SKM-1 (cell line): ENCODE data around the gene ADAMTSL2.

ENCODE experiments used
- DNase-seq: peaks from one replicate; lab custom pipeline; 2025; ENCODE audit not compliant: unreplicated experiment; lab: John Stamatoyannopoulos, UW

The ADAMTSL2 gene

DNA sequence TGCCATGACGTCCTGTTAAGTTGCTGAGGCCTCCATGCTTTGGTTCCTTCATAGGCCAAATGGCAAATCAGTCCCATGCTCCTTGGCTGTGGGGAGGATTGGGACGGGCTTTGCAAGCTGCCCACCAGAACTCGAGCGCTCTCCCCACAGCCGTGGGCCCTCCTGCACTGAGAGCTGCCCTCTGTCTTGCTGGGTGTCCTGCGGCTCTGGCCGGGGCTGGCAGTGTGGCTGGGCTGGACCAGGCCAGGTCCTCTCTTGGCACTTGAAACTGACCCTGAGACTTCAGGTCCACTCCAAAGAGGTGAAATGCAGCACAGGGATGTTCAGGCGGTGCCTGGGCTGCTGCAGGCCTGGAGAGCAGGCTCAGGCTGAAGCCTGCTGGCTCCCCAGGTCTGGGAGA, 16.8 kb upstream of the ADAMTSL2 start:
- no peak for DNase-seq

DNA sequence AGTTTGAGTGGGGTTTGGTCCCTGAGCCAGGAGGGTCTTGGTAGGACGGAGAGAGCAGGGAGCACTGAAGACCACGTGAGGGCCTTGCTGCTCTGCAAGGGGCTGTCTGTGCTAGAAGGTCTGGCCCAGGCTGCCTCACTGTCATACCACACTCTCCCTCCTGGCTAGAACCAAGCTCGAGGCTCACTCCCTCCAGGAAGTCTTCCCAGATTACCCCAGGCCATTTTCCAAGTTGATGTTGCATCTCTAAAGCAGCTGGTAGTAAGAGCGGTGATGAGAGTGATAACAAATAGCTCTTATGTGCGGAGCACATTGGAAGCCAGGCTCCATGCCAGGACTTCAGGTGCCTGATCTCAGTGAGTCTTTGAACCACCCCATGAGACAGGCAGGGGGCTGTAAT, 16.3 kb upstream of the ADAMTSL2 start:
- DNase-seq: no peak

- DNase-seq: no peak
Observed at GRCh38 chr9:133518706-133519449, 15.6 kb upstream of the ADAMTSL2 start.

- no peak for DNase-seq
Observed at GRCh38 chr9:133519693-133520092, 14.8 kb upstream of the ADAMTSL2 start.

GRCh38 chr9:133520121-133520835, 14.2 kb upstream of the ADAMTSL2 start:
- no peak for DNase-seq

- DNase-seq: no peak
Observed at GRCh38 chr9:133521122-133522072, 13.1 kb upstream of the ADAMTSL2 start.

- DNase-seq: no peak
Observed at GRCh38 chr9:133522073-133522910, 12.2 kb upstream of the ADAMTSL2 start.

DNA sequence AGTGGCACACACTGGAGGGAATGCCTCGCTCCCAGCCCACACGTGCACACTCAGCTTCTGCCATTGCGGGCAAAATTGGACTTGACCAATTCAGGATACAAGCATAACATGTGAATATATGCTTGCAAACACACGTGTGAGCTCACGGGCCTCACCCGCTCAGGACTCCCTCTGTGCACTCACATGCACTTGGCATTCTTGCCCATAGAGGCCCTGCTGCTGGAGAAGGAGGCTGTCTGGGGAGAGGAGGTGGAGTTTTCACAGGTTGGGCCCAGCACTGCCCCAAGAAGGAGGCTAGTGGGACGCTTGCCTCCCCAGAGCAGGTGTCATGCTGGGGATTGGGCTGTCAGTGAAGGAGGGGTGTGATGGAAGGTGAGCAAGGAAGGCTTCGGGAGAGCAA, 11.4 kb upstream of the ADAMTSL2 start:
- no peak for DNase-seq

DNA sequence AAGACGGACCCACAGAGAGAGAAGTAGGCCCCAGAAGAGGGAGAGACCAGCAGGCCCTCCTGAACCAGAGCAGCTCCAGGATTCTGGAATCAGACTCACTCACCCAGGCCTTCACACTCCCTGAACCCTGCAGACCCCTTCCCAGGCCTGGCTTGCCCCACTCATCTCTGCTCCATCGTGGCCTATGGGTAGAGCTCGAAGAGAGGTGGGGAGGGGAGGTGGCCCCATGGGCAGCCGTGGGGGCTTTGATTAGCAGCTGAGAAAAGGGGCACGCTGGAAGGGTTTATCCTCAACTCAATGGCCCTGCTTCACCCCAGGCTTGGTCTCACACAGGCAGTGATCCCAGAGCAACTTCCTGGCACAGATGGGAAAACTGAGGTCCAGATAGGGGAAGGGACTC, 10.4 kb upstream of the ADAMTSL2 start:
- no peak for DNase-seq

GRCh38 chr9:133524679-133525228, 9.8 kb upstream of the ADAMTSL2 start, which contains the start of gene MYMK:
Gene MYMK (minus strand): TSS chr9:133524959. CDS start chr9:133524844, 115 bp downstream.
- no peak for DNase-seq

DNA sequence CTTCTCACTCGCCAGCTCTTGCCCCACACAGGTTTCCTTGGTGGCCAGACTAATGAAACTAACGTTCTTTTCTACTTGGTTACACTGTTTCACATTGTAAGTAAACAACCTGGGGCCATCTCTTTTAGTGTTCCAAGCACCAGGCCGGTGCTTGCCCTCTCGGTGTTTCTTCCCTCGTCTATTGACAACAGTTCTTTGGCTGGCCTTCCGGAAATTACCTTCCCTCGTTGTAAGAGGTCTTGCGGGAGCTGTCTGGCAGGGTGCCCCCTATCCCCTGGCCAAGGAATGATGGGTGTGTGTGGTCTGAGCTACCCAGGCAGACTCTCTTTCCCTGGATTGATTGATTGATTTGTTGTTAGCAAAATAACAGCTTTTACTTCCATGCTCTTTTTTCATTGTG, 8.8 kb upstream of the ADAMTSL2 start:
- DNase-seq: no peak

DNA sequence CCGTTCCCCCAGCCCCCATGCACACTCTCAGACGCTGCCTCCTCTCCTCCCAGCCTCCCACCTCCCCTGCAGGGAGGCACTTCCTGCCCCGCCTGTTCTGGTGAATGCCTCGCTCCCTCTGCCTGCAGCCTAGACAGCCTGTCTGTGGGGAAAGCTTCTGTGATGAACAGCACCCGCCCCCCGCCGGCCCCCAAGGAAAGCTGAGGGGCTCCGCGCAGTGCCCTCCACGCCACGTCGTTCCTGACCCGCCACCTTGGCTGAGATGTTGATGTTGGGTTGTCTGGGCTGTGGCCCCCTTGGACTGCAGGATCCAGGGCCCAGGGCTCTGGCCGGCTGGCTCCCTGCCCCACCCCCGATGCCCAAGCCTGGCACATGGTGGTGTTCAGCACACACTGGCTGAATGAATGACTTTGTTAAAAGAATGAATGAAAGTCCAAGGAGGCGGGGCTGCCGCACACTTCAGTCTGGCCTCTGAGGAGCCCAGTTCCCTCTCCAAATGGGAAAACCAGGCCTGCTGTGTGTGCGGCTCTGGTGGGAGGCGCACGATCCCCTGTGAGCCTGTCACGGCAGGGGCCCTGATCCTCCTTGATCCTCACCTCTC, 7.7 kb upstream of the ADAMTSL2 start:
- DNase-seq: no peak

DNA sequence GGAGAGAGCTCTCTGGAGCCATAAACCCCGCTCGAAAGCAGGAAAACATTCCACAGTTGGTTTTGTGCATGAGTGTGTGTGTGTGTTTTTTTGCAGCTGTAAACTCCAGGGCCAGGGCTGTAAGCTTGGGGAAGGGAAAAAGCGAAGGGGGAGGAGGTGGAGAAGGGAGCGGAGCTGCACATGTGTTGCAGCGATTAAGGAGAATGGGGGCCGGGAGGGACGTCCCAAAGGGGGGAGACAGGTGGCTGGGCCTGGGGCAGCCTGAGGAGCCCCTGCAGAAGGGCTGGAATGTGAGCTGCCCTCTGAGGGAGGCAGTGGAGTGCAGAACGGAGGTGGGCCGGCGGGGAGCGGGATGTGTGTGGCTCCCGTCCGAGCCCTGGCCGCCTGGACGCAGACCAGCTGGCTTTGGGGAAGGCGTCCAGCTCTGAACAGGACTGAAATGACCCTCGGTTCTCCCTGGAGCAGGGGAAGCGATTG, 7.0 kb upstream of the ADAMTSL2 start:
- DNase-seq: no peak

DNA sequence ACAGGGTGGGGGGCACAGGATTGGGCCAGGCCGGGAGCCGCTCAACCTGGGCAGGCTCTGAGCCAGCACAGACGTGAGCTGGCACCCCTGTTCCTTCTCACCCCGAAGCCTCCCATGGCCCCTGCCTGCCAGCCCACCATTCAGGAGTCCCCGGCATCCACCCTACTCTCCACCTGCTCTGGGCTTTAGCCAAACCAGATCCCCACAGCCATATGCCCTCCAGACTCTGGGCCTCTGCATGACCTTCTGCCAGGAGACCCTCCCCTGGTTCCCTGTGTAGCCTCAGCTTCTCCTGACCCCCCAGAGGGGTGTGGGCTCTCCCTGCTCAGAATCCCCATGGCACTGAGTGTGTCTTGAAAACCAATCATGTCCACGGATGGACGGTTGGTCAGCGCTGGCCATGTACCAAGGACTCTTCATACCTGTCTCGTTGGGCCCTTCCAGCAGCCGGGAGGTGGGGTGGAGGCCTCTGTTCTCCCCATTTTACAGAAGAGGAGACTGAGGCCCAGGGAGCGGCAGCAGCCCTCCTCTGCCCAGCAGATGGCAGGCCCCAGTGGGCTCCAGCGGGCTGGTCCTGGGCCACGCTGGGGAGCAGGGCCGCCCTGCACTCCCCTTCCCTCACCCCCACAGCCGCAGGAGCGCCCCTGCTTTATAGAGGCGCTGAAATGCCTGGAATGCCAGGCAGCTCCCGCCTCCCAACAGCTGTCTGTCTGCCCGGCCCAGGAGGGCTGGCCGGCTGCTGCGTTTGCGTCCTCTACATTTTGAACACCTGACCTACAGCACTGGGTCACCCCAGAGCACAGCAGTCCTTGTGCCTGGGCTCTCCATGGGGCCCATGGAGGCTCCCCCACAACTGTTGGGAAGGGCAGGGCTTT, 6.3 kb upstream of the ADAMTSL2 start:
- DNase-seq: no peak

GRCh38 chr9:133528876-133529241, 5.6 kb upstream of the ADAMTSL2 start:
- DNase-seq: no peak

- no peak for DNase-seq
Observed at GRCh38 chr9:133529457-133529856, 5.0 kb upstream of the ADAMTSL2 start.

GRCh38 chr9:133529874-133530273, 4.6 kb upstream of the ADAMTSL2 start:
- no peak for DNase-seq

- no peak for DNase-seq
Observed at GRCh38 chr9:133531293-133531692, 3.2 kb upstream of the ADAMTSL2 start.
